ENCODE results near the gene ZNF821.
"Not testable (repeated sequence)": the region's sequence is repeated elsewhere in the genome, so short reads cannot be mapped to it uniquely, and the experiment has no call there.

ZNF821 gene

DNA sequence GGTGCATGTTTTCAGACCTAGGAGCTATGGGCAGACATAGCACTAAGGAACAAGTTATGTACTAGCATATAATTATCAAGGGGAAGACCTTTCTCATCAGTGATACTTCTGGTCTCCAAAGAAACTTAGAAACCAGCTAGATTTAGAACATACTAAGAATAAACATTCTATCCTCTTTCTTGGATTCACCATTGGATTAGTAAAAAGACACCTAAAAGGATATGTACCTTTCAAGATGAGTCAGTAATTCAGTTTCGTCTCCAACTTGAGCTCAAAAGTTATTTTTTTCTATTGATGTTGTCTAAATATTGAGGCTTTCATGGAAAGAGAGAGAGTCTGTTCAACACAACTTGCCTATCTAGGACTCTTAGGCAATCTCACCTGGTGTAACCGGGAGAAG is 13.2 kb downstream of the ZNF821 start:
- Histone ChIP-seq H3K9ac (ENCODE audit: low read length) (no peak overlapping the region), H3K4me1 (ENCODE audit: control insufficient read depth, insufficient read depth, low read length) (no peaks in the 10 kb centered on the region), H3K36me3 (ENCODE audit: control insufficient read depth, insufficient read depth, low read length) (peaks cover 4% of the 10 kb centered on the region), H3K4me3 (ENCODE audit: low read length) (no peak overlapping the region), H3K27ac (ENCODE audit: low read depth, low read length) (no peak overlapping the region), H3K27me3 (ENCODE audit: control insufficient read depth, insufficient read depth, low read length) (no peaks in the 10 kb centered on the region)

DNA sequence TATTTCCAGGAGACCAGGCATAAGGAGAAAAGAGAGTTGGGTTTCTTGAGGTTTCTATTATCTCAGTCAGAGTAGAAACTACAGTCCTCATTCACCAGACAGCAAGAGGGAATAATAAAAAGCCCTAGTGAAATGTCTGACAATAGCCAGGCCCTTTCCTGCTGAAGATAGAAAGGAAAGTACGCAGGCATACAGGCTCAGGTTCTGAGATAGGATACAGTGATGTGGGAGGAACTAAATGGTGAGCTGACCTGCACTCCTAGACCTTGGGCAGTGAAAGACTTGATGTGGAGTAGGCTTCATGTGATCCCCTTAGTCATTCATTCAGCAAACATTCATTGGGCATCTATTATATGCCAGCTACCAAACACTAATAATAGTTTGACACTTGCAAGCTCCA is 14.9 kb downstream of the ZNF821 start:
- H3K4me1 ChIP-seq (ENCODE audit: control insufficient read depth, insufficient read depth, low read length) = no peaks in the 10 kb centered on the region
- no peak overlapping the region for H3K4me3 ChIP-seq (ENCODE audit: low read length)
- peaks cover 12% of the 10 kb centered on the region for H3K36me3 ChIP-seq (ENCODE audit: control insufficient read depth, insufficient read depth, low read length)
- H3K27me3 ChIP-seq (ENCODE audit: control insufficient read depth, insufficient read depth, low read length) = no peaks in the 10 kb centered on the region
- H3K27ac ChIP-seq (ENCODE audit: low read depth, low read length) = no peak overlapping the region
- no peak overlapping the region for H3K9ac ChIP-seq (ENCODE audit: low read length)

DNA sequence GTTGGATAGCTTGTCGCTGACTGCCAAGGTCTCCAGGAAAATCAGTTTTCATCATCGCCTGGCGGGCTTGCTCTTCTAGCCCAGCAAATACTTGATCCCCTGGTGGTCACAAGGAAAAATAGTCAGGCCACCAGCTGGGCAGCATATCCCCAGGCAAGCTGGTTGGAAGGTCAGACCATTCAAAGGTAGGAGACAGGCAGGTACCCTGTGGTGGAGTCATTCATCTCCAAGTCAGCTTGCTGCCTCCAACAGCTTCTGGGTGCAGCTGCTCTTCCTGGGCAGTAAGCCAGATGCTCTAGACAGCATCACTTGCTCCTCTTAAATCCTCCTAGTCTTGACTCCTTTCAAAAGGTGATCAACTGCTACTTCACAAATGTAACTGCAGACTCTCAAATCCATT is 16.0 kb downstream of the ZNF821 start:
- no peaks in the 10 kb centered on the region for H3K4me1 ChIP-seq (ENCODE audit: control insufficient read depth, insufficient read depth, low read length)
- no peaks in the 10 kb centered on the region for H3K27me3 ChIP-seq (ENCODE audit: control insufficient read depth, insufficient read depth, low read length)
- no peak overlapping the region for H3K27ac ChIP-seq (ENCODE audit: low read depth, low read length)
- H3K36me3 ChIP-seq (ENCODE audit: control insufficient read depth, insufficient read depth, low read length) = peaks cover 12% of the 10 kb centered on the region
- H3K4me3 ChIP-seq (ENCODE audit: low read length) = no peak overlapping the region
- H3K9ac ChIP-seq (ENCODE audit: low read length) = no peak overlapping the region

GRCh38 chr16:71867175-71867574 is 16.8 kb downstream of the ZNF821 start:
- not testable (repeated sequence) for H3K27me3 ChIP-seq (ENCODE audit: control insufficient read depth, insufficient read depth, low read length); H3K4me1 ChIP-seq (ENCODE audit: control insufficient read depth, insufficient read depth, low read length); H3K9ac ChIP-seq (ENCODE audit: low read length); H3K27ac ChIP-seq (ENCODE audit: low read depth, low read length); H3K4me3 ChIP-seq (ENCODE audit: low read length)
- peaks cover 12% of the 10 kb centered on the region for H3K36me3 ChIP-seq (ENCODE audit: control insufficient read depth, insufficient read depth, low read length)

- Histone ChIP-seq H3K9ac (ENCODE audit: low read length) (no peak overlapping the region), H3K27me3 (ENCODE audit: control insufficient read depth, insufficient read depth, low read length) (no peaks in the 10 kb centered on the region), H3K4me3 (ENCODE audit: low read length) (no peak overlapping the region), H3K27ac (ENCODE audit: low read depth, low read length) (no peak overlapping the region), H3K4me1 (ENCODE audit: control insufficient read depth, insufficient read depth, low read length) (no peaks in the 10 kb centered on the region), H3K36me3 (ENCODE audit: control insufficient read depth, insufficient read depth, low read length) (peaks cover 18% of the 10 kb centered on the region)
Observed at GRCh38 chr16:71865173-71865863, 18.7 kb downstream of the ZNF821 start.

- Histone ChIP-seq H3K9ac (ENCODE audit: low read length) (no peak overlapping the region), H3K36me3 (ENCODE audit: control insufficient read depth, insufficient read depth, low read length) (peaks cover 18% of the 10 kb centered on the region), H3K27me3 (ENCODE audit: control insufficient read depth, insufficient read depth, low read length) (no peaks in the 10 kb centered on the region), H3K27ac (ENCODE audit: low read depth, low read length) (no peak overlapping the region), H3K4me1 (ENCODE audit: control insufficient read depth, insufficient read depth, low read length) (no peaks in the 10 kb centered on the region), H3K4me3 (ENCODE audit: low read length) (no peak overlapping the region)
Observed at GRCh38 chr16:71863995-71864394, 20.0 kb downstream of the ZNF821 start.

- Histone ChIP-seq H3K27ac (ENCODE audit: low read depth, low read length) (no peak overlapping the region), H3K4me3 (ENCODE audit: low read length) (no peak overlapping the region), H3K4me1 (ENCODE audit: control insufficient read depth, insufficient read depth, low read length) (no peaks in the 10 kb centered on the region), H3K36me3 (ENCODE audit: control insufficient read depth, insufficient read depth, low read length) (peaks cover 12% of the 10 kb centered on the region), H3K27me3 (ENCODE audit: control insufficient read depth, insufficient read depth, low read length) (no peaks in the 10 kb centered on the region), H3K9ac (ENCODE audit: low read length) (no peak overlapping the region)
Observed at GRCh38 chr16:71859762-71860521, 24.0 kb downstream of the ZNF821 start.

DNA sequence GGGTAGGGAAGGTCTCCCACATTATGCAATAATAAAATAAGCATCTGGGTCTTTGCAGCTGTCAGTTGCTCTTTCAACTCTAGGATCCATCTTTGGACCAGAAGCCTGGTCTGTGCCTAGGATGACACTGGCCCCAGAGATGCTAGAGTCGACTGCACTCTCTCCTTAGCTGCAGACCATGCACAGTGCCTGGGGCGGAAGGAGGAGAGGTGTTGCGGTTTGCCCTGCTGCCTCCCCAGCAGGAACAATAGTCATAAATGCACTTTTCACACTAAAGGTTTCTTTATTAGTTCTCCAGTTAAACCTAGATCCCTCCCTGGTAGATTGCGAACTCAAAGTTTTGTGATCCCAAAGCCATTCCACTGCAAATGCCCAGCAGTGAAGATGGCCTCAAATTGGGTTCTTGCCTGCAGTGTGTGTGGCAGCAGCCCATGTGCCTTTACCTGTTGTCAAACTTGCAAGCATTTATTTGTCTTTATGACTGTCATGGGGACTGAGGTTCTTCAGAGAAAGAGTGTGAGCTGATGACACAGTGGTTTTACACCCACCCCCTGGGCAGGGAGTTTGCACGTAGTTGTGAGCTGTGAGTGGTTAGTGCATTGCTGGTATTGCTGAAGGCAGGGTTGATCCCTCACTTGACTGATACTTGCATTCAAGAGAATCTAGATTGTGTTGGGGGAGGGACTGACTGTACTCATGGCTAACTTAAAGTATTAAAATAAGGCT is 27.9 kb downstream of the ZNF821 start:
- Histone ChIP-seq H3K9ac (ENCODE audit: low read length) (no peak overlapping the region), H3K4me1 (ENCODE audit: control insufficient read depth, insufficient read depth, low read length) (no peaks in the 10 kb centered on the region), H3K4me3 (ENCODE audit: low read length) (no peak overlapping the region), H3K36me3 (ENCODE audit: control insufficient read depth, insufficient read depth, low read length) (peaks cover 3% of the 10 kb centered on the region), H3K27me3 (ENCODE audit: control insufficient read depth, insufficient read depth, low read length) (no peaks in the 10 kb centered on the region), H3K27ac (ENCODE audit: low read depth, low read length) (no peak overlapping the region)

GRCh38 chr16:71854369-71854948 is 29.5 kb downstream of the ZNF821 start:
- Histone ChIP-seq H3K27ac (ENCODE audit: low read depth, low read length) (no peak overlapping the region), H3K36me3 (ENCODE audit: control insufficient read depth, insufficient read depth, low read length) (peaks cover 19% of the 10 kb centered on the region)

GRCh38 chr16:71853413-71853812 is 30.6 kb downstream of the ZNF821 start:
- Histone ChIP-seq H3K4me3 (ENCODE audit: low read length) (no peak overlapping the region), H3K9ac (ENCODE audit: low read length) (no peak overlapping the region), H3K27ac (ENCODE audit: low read depth, low read length) (no peak overlapping the region), H3K4me1 (ENCODE audit: control insufficient read depth, insufficient read depth, low read length) (no peaks in the 10 kb centered on the region), H3K27me3 (ENCODE audit: control insufficient read depth, insufficient read depth, low read length) (no peaks in the 10 kb centered on the region), H3K36me3 (ENCODE audit: control insufficient read depth, insufficient read depth, low read length) (peaks cover 23% of the 10 kb centered on the region)

More at GRCh38 chr16:71854369-71854948, 29.5 kb downstream of the ZNF821 start:
- Histone ChIP-seq H3K4me1 (ENCODE audit: control insufficient read depth, insufficient read depth, low read length) (no peaks in the 10 kb centered on the region), H3K9ac (ENCODE audit: low read length) (no peak overlapping the region), H3K4me3 (ENCODE audit: low read length) (no peak overlapping the region), H3K27me3 (ENCODE audit: control insufficient read depth, insufficient read depth, low read length) (no peaks in the 10 kb centered on the region)

GRCh38 chr16:71852561-71852960 is 31.4 kb downstream of the ZNF821 start:
- no peaks in the 10 kb centered on the region for H3K27me3 ChIP-seq (ENCODE audit: control insufficient read depth, insufficient read depth, low read length)
- no peak overlapping the region for H3K4me3 ChIP-seq (ENCODE audit: low read length)
- H3K4me1 ChIP-seq (ENCODE audit: control insufficient read depth, insufficient read depth, low read length) = no peaks in the 10 kb centered on the region
- H3K27ac ChIP-seq (ENCODE audit: low read depth, low read length) = no peak overlapping the region
- H3K9ac ChIP-seq (ENCODE audit: low read length) = no peak overlapping the region
- peaks cover 23% of the 10 kb centered on the region for H3K36me3 ChIP-seq (ENCODE audit: control insufficient read depth, insufficient read depth, low read length)

DNA sequence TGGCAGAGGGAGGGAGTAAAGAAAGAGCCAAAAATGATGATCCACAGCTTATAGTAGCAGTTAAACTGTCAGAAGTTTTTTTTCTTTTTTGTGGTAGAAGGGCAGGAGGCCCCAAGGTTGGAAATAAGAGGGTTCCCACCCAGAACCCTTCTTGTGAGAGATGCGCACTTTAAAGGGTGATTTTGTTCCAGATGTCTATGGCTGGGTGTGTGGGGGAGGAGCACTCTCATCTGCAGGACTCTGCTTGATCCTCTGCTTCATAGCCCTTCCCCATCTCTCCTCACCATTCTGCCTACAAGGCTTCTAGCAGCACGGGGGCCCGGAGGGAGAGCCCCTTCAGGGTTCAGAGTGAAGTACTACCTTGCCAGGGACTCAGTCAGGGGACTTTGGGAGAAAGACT is 31.8 kb downstream of the ZNF821 start:
- peaks cover 23% of the 10 kb centered on the region for H3K36me3 ChIP-seq (ENCODE audit: control insufficient read depth, insufficient read depth, low read length)
- no peak overlapping the region for H3K9ac ChIP-seq (ENCODE audit: low read length)
- no peaks in the 10 kb centered on the region for H3K27me3 ChIP-seq (ENCODE audit: control insufficient read depth, insufficient read depth, low read length)
- peaks cover under 1% of the 10 kb centered on the region for H3K4me1 ChIP-seq (ENCODE audit: control insufficient read depth, insufficient read depth, low read length)
- no peak overlapping the region for H3K4me3 ChIP-seq (ENCODE audit: low read length)
- no peak overlapping the region for H3K27ac ChIP-seq (ENCODE audit: low read depth, low read length)
